ENCODE results near the gene STX18.
"Not testable (repeated sequence)": the region's sequence is repeated elsewhere in the genome, so short reads cannot be mapped to it uniquely, and the experiment has no call there.

STX18 gene

GRCh38 chr4:4433941-4434340, 107.9 kb downstream of the STX18 start:
- no peak for DNase-seq

DNA sequence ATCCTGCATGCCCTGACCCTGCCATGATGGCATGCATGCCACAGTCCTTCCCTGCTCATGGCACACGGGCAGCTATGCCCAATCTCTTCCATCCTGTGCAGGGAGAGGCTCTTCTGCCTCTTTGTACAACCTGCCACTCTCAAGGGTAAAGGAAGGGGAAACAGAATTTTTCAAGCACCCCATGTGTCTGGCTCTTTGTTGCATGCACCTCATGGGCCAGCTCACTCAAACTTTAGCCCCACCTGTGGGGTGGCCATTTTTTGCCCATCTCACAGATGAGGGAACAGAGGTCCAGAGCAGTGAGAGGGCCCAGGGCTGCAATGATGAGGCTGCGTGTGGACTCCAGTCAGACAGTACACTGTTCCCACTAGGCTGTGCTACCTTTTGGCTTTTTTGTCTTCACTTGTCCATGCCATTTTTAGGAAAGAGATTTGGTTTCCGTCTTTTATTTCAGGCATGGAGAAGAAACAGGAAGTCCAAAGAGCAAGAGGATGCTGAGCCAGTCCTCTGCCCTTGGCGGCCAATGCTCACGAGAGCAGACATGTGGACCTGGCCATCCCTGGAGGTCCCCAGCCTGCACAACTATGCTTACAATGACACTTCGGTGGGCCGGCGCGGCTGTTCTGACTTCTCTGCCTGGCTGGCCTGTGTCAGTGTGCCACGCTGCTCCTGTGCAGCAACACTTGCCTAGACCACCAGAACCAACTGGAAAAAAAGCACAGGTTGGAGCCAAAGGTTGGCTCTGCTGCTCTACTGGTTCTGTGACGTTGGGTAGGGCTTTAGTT, 109.3 kb downstream of the STX18 start:
- DNase-seq = no peak

DNA sequence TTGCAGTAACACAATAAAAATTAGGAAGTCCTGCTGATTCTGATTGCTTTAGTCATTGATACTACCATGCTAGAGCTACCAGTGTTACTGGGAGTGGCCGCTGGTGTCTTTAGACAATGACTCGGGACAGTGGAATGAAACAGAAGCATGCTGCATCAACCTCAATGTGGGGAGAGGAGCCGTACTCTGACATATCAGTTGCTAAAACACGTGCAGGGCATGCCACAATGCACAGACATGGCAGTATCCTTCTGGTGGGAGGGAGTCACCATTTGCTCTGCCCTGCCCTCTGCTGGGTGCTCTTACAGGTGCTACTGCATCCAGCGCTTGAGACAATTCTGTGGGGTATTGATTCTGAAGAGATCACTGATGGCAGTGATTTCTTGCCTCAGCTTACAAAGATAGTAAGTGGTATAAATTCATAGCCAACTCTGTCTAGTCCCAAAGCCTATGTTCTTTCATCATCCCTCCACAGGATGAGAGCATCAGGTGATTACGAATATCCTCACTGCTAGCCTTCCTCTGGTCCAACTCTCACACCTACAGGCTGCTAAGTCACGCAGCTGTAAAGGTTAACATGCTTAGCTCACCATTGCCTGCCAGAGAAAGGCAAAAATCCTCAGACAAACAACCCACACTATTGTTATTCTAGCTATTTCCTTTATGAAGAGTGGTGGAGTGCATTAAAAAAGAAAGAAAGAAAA, 111.2 kb downstream of the STX18 start:
- DNase-seq = no peak

- no peak for DNase-seq
Observed at GRCh38 chr4:4428966-4429875, 112.6 kb downstream of the STX18 start.

DNA sequence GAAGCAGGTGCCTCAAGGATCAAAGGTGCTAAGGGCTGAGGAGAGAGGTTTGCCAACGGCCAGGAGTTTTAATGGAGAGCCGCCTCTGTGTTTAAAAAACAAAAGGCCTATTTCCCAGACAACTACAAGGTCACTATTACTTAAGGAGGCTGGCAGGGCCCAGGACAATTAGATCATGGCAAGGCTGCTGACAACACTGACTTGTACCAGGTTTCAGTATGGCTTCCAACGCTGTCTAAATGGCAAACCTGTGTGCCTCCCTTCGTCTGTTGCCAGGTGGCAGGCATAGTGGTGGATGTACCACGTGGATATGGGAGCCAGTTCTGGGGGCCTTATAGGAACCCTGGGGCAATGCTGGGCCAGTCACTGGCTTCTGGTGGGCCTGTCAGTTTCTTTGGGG, 114.0 kb downstream of the STX18 start:
- no peak for DNase-seq

GRCh38 chr4:4427121-4427870, 114.6 kb downstream of the STX18 start:
- DNase-seq = no peak

- no peak for DNase-seq
Observed at GRCh38 chr4:4426511-4427120, 115.2 kb downstream of the STX18 start.

GRCh38 chr4:4425696-4426095, 116.2 kb downstream of the STX18 start:
- DNase-seq = no peak

DNA sequence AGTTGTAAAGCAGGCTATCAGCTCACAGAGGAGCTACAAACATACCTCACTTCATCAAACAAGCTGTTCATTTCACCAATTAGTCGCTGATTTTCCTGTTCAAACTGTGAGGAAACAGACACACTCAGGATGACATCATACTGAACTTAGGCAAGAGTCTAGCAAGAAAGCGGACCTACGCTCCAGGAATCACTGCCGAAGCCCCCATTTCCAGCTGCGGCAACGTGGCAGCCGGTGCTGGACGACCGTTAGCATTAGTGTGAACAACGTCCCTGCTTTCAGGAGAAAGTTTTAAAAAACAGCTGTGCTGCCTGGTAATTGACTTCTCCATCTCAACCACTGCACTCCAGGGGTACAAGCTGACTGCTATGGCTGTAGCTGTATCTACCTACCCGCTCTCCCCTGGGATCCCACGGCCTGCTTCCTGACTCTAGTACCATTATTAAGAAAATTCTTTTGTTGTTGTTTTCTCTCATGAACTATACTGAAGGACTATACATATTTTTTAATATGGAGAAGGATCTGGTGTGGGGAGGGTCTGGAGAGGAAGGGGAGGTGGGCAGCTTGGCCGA, 116.6 kb downstream of the STX18 start:
- no peak for DNase-seq

- DNase-seq = no peak
Observed at GRCh38 chr4:4424499-4425115, 117.2 kb downstream of the STX18 start.

- no peak for DNase-seq
Observed at GRCh38 chr4:4423706-4424498, 117.9 kb downstream of the STX18 start.

- DNase-seq = no peak
Observed at GRCh38 chr4:4422856-4423499, 118.9 kb downstream of the STX18 start.

- DNase-seq = not testable (repeated sequence)
Observed at GRCh38 chr4:4422117-4422516, 119.7 kb downstream of the STX18 start.

- no peak for DNase-seq
Observed at GRCh38 chr4:4421356-4421755, 120.5 kb downstream of the STX18 start.

DNA sequence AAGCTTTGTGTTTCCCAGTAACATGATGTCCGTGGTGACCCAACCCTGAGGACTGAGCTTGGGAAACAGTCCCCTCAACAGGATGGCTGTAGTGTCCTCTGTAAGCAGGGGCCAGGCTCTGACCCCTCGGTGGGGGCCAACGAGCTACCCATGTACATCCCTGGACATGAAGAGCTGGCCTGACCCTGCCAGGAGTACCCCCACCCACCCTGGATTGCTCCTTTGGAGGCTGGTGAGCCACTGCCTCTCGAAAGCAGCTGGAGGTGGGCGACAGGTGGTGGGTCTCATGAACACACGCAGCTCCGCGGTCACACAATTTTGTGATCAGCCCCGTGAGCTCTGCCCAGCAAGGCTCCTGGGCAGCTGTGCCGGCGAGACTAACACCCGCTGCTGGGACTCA, 121.4 kb downstream of the STX18 start:
- no peak for DNase-seq

DNA sequence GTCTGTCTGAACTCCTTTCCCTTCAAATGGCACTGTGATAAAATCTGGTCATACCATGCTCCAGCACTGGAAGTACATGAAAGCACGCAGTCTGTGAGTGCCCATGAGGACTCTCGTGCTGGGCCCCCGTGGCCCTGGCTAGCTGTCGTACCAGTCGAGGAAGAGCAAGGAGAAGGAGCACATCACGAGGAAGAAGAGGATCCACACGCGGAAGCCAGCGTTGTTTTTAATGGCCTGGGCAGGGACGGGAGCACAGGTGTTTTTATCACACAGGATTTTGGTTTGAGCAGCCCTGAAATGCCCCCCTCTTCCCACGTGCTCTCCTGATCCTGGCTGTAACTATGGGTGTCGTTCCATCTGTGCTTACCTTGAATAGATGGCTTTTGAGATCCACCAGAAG, 122.0 kb downstream of the STX18 start:
- no peak for DNase-seq

DNA sequence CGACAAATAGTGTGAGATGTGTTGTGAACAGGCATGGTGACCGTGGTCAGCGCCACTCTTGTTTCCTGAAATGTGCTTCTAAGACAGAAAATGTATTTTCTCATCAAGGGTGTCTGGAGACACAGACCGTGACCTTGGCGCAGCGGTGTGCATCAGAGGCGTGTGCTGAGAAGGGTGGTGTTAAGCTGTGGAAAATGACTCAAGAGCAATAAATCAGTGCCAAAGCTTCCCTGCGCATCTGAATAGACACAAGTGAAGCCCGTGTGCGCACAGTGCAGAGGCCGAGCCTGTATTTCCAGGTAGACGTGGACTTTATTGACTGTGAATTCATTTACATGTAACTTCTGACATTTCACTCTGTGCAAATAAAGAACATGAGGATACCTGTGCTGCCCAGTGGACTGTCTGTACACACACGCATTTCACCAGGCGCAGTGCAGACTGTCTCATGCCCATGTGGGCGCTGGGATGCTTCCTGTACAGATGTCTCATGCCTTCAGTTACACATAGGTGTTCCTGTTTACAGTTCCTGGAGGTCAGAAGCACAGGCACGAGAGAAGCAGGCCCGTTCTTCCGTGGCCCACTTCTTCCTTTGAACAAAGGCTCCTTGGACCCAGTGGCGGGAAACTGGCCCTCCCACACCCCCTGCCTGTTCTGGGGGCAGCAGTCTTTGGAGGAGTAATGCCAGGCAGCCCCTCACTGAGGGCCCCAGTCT, 123.0 kb downstream of the STX18 start:
- DNase-seq = no peak

- no peak for DNase-seq
Observed at GRCh38 chr4:4417886-4418285, 124.0 kb downstream of the STX18 start.

DNA sequence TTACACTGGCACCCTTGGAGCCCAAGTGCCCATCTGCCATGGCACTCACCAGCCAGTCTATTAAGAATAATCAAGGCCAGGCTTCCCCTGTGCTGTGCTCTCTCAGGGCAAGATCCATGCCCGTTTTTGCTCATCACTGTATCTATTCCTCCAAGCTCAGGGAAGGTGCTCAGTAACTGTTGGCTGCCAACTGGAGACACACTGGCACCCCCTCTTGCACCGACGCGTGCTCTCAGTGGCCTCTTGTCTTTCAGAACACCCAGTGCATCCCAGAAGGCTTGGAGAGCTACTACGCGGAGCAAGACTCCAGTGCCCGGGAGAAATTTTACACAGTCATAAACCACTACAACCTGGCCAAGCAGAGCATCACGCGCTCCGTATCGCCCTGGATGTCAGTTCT, 124.9 kb downstream of the STX18 start:
- no peak for DNase-seq
